Activated naive CD4-positive, alpha-beta T cell treated with anti-CD3 and anti-CD28 coated beads for 36 hours (primary cell): ENCODE measurements around the gene C12orf75. TPM values are rescaled to one million over a fixed set of nuclear protein-coding genes. Genes with fewer than 3 reads are reported as not detected.

Experiments
- CTCF ChIA-PET: fragments of 350-600 bp; sonication (Branson Sonifier 250); formaldehyde crosslinking; loops from one replicate; lab custom pipeline; 2021; ENCODE audit warnings: antibody characterized with exemption; lab: Charles Lee
- DNase-seq: peaks from one replicate; pipeline ENCODE4 v3.0.0-alpha.2; 2020
- H3K27ac Mint-ChIP-seq: one replicate; pipeline ENCODE4 v1.8.0; 2021; ENCODE audit warnings: mild to moderate bottlenecking, mixed read lengths
- H3K27me3 Mint-ChIP-seq: one replicate; pipeline ENCODE4 v1.8.0; 2021; ENCODE audit warnings: low read depth, mixed read lengths
- H3K36me3 Mint-ChIP-seq: one replicate; pipeline ENCODE4 v1.8.0; 2021; ENCODE audit warnings: low read depth, mixed read lengths
- H3K4me1 Mint-ChIP-seq: one replicate; pipeline ENCODE4 v1.8.0; 2021; ENCODE audit warnings: low read depth, mixed read lengths
- H3K4me3 Mint-ChIP-seq: one replicate; pipeline ENCODE4 v1.8.0; 2021; ENCODE audit warnings: mild to moderate bottlenecking, moderate library complexity, mixed read lengths
- H3K9me3 Mint-ChIP-seq: one replicate; pipeline ENCODE4 v1.8.0; 2021; ENCODE audit warnings: mixed read lengths
- intact Hi-C: fragments of 100-400 bp; cut with micrococcal nuclease; formaldehyde crosslinking; loops from one replicate; pipeline ENCODE4 v1.15.1; 2023
- total RNA-seq, 2 experiments: library from RNA; stranded (reverse); gene quantifications; one replicate each; pipeline ENCODE4 v1.2.3, GENCODE V29; 2021

The C12orf75 gene
- total RNA-seq, 2 experiments from 2014 or later: 41.1 to 48.5 TPM

DNA sequence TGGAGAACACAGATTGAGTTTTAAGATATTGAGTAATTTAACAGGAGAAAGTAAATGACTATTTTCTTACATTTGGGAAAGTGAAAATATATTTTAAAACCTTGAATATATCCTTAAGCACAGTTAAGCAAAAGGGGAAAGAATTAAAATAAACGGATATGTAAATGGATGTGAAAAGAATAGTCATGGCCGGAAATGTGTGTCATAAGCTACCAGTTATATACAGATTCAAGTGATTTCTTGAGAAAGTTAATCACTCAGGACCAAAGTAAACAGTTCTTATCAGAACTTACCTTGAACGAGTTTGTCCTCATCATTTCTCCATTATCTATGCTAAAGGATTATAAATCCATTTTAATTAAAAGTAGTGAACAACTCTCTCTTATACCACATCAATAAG lies 33.4 kb downstream of the C12orf75 start:
- no peaks in the 10 kb centered on the region for H3K9me3 Mint-ChIP-seq
- peaks cover 2% of the 10 kb centered on the region for H3K36me3 Mint-ChIP-seq
- intact Hi-C loops: no loop called here
- H3K4me3 Mint-ChIP-seq: no peak overlapping the region
- H3K27me3 Mint-ChIP-seq: no peaks in the 10 kb centered on the region
- H3K4me1 Mint-ChIP-seq: no peaks in the 10 kb centered on the region
- CTCF ChIA-PET: no interaction called here
- no peak overlapping the region for H3K27ac Mint-ChIP-seq
- no peak for DNase-seq

DNA sequence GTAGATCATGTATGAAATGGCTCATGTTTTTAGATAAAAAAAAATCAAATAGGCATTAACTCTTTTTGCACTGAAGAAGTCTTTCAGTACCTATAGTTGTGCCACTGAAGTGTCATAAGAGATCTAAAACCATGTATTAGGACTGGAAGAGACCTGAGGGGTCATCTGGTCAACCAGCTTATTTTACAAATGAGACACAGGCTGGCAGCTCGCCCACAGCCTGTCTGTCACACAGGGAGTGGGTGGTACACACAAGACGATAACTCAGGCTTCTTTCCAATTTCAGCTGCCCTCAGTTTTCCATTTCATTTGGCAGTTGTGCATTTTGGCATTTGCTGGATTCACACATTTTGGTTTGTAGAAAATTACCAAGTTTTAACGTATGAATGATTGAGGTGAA lies 34.7 kb downstream of the C12orf75 start:
- H3K4me3 Mint-ChIP-seq: no peak overlapping the region
- CTCF ChIA-PET: no interaction called here
- H3K27me3 Mint-ChIP-seq: no peaks in the 10 kb centered on the region
- H3K36me3 Mint-ChIP-seq: peaks cover 2% of the 10 kb centered on the region
- no peaks in the 10 kb centered on the region for H3K4me1 Mint-ChIP-seq
- H3K9me3 Mint-ChIP-seq: no peaks in the 10 kb centered on the region
- H3K27ac Mint-ChIP-seq: no peak overlapping the region
- intact Hi-C loops: no loop called here
- no peak for DNase-seq

- CTCF ChIA-PET: interaction anchor here (0.8 to 1.4 kb wide), 2 partner anchors 11 to 921 kb away, joined by 3 to 4 read pairs; no protein-coding TSS in a partner anchor
- H3K9me3 Mint-ChIP-seq: no peaks in the 10 kb centered on the region
- no peaks in the 10 kb centered on the region for H3K4me1 Mint-ChIP-seq
- no peak overlapping the region for H3K4me3 Mint-ChIP-seq
- no peaks in the 10 kb centered on the region for H3K27me3 Mint-ChIP-seq
- intact Hi-C loops: no loop called here
- peaks cover 2% of the 10 kb centered on the region for H3K36me3 Mint-ChIP-seq
- no peak for DNase-seq
- H3K27ac Mint-ChIP-seq: no peak overlapping the region
Observed at GRCh38 chr12:105368047-105368646, 37.7 kb downstream of the C12orf75 start.

- Mint-ChIP-seq H3K4me3 (no peak overlapping the region), H3K36me3 (peaks cover 2% of the 10 kb centered on the region), H3K27me3 (no peaks in the 10 kb centered on the region), H3K4me1 (no peaks in the 10 kb centered on the region), H3K9me3 (no peaks in the 10 kb centered on the region), H3K27ac (no peak overlapping the region)
- CTCF ChIA-PET: interaction anchor here (1.4 kb wide), 1 partner anchor 10 kb away, joined by 3 read pairs; no protein-coding TSS in a partner anchor
- intact Hi-C loops: no loop called here
- DNase-seq: no peak
Observed at GRCh38 chr12:105369014-105369413, 38.5 kb downstream of the C12orf75 start.

GRCh38 chr12:105374303-105374702 lies 43.8 kb downstream of the C12orf75 start:
- Mint-ChIP-seq H3K27ac (no peak overlapping the region), H3K36me3 (no peaks in the 10 kb centered on the region), H3K4me1 (no peaks in the 10 kb centered on the region), H3K27me3 (no peaks in the 10 kb centered on the region), H3K9me3 (no peaks in the 10 kb centered on the region), H3K4me3 (no peak overlapping the region)
- DNase-seq: no peak
- CTCF ChIA-PET: no interaction called here
- intact Hi-C loops: no loop called here

- no peak for DNase-seq
- Mint-ChIP-seq H3K36me3 (no peaks in the 10 kb centered on the region), H3K27me3 (no peaks in the 10 kb centered on the region), H3K9me3 (no peaks in the 10 kb centered on the region), H3K4me1 (no peaks in the 10 kb centered on the region), H3K4me3 (no peak overlapping the region), H3K27ac (no peak overlapping the region)
- CTCF ChIA-PET: no interaction called here
- intact Hi-C loops: no loop called here
Observed at GRCh38 chr12:105377077-105377476, 46.6 kb downstream of the C12orf75 start.

DNA sequence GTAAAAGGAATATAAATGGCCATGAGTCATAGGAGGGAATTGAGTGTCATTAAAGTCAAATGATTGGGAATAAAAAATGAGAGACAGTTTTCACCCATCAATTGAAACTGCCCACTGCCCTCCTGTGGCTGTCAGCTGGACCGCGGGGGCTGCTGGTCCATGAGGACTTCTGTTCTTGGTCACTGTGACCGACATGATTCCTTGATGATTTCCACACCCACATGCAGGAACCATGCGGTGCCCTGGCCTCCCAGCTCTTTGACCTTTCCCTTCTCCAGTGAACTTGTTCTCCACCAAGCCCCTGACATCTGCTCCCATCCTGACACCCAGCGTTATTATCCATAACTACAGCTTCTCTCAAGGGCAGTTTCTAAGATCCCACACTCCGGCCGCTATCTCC lies 48.4 kb downstream of the C12orf75 start:
- H3K4me1 Mint-ChIP-seq: no peaks in the 10 kb centered on the region
- H3K27ac Mint-ChIP-seq: no peak overlapping the region
- CTCF ChIA-PET: interaction anchor here (1.0 kb wide), 1 partner anchor 10 kb away, joined by 3 read pairs; no protein-coding TSS in a partner anchor
- no peak for DNase-seq
- H3K36me3 Mint-ChIP-seq: no peaks in the 10 kb centered on the region
- H3K4me3 Mint-ChIP-seq: no peak overlapping the region
- no peaks in the 10 kb centered on the region for H3K9me3 Mint-ChIP-seq
- intact Hi-C loops: no loop called here
- H3K27me3 Mint-ChIP-seq: no peaks in the 10 kb centered on the region

GRCh38 chr12:105382771-105383622 lies 52.5 kb downstream of the C12orf75 start:
- CTCF ChIA-PET: interaction anchor here (0.6 to 3.2 kb wide), 7 partner anchors 10 to 329 kb away, joined by 3 to 9 read pairs (median 3); no protein-coding TSS in a partner anchor
- no peak overlapping the region for H3K27ac Mint-ChIP-seq
- intact Hi-C loops: loop anchor here (1.0 to 5.0 kb wide), 7 partner anchors 62 to 1181 kb away; no protein-coding TSS in a partner anchor
- no peaks in the 10 kb centered on the region for H3K4me1 Mint-ChIP-seq
- no peak overlapping the region for H3K4me3 Mint-ChIP-seq
- no peaks in the 10 kb centered on the region for H3K36me3 Mint-ChIP-seq
- no peaks in the 10 kb centered on the region for H3K9me3 Mint-ChIP-seq
- peak; percentile 31 for DNase-seq
- H3K27me3 Mint-ChIP-seq: no peaks in the 10 kb centered on the region

DNA sequence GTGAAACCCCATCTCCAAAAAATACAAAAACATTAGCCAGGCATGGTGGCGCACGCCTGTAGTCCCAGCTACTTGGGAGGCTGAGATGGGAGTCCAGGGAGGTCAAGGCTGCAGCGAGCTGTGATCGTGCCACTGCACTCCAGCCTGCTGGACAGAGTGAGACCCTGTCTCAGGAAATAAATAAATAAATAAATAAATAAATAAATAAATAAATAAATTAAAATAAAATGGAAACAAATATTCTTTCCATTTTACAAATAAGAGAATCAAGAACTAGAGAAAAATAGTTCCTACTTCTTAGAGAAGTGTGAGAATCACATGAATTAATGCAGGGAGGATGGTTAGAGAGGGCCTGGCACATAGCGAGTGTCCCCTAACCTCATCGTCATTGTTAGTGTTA lies 53.7 kb downstream of the C12orf75 start:
- DNase-seq: no peak
- no peaks in the 10 kb centered on the region for H3K9me3 Mint-ChIP-seq
- CTCF ChIA-PET: interaction anchor here (0.7 to 3.2 kb wide), 5 partner anchors 12 to 201 kb away, joined by 3 to 9 read pairs (median 4); no protein-coding TSS in a partner anchor
- H3K36me3 Mint-ChIP-seq: no peaks in the 10 kb centered on the region
- intact Hi-C loops: loop anchor here (5.0 kb wide), 2 partner anchors 332 to 1182 kb away; no protein-coding TSS in a partner anchor
- no peaks in the 10 kb centered on the region for H3K4me1 Mint-ChIP-seq
- no peak overlapping the region for H3K27ac Mint-ChIP-seq
- no peak overlapping the region for H3K4me3 Mint-ChIP-seq
- no peaks in the 10 kb centered on the region for H3K27me3 Mint-ChIP-seq

DNA sequence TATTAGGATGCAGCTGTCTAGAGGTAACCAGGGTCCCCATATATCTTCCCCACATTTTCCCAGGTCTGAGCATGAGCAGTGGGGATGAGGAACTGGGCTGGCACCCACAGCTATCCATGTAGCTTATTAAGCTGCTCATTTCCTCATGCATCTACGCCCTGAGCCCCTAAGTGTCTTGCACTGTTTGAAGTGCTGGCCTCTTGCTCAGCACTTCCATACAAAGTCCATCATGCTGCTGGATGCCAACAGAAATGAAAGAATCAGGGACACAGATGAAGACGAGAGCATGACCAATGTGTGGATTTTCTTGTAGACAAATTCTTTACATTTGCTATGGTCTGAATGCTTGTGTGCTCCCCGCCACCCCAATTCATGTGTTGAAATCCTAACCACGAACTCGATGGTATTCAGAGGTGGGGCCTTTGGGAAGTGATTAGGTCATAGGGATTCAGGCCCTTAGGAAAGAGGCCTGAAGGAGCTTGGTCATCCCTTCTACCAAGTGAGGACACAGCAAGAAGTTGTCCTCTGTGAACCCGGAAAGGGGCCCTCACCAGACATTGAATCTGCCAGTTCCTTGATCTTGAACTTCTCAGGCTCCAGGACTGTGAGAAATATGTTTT lies 54.5 kb downstream of the C12orf75 start:
- no peak overlapping the region for H3K4me3 Mint-ChIP-seq
- CTCF ChIA-PET: interaction anchor here (0.7 to 3.2 kb wide), 3 partner anchors 32 to 107 kb away, joined by 3 to 9 read pairs (median 5); no protein-coding TSS in a partner anchor
- H3K36me3 Mint-ChIP-seq: no peaks in the 10 kb centered on the region
- no peak for DNase-seq
- no peaks in the 10 kb centered on the region for H3K27me3 Mint-ChIP-seq
- intact Hi-C loops: loop anchor here (5.0 kb wide), 2 partner anchors 333 to 1183 kb away; no protein-coding TSS in a partner anchor
- no peak overlapping the region for H3K27ac Mint-ChIP-seq
- no peaks in the 10 kb centered on the region for H3K4me1 Mint-ChIP-seq
- no peaks in the 10 kb centered on the region for H3K9me3 Mint-ChIP-seq

GRCh38 chr12:105386431-105386830 lies 55.9 kb downstream of the C12orf75 start:
- intact Hi-C loops: no loop called here
- H3K4me1 Mint-ChIP-seq: no peaks in the 10 kb centered on the region
- H3K9me3 Mint-ChIP-seq: no peaks in the 10 kb centered on the region
- no peak overlapping the region for H3K4me3 Mint-ChIP-seq
- CTCF ChIA-PET: no interaction called here
- H3K27me3 Mint-ChIP-seq: no peaks in the 10 kb centered on the region
- no peak overlapping the region for H3K27ac Mint-ChIP-seq
- DNase-seq: no peak
- H3K36me3 Mint-ChIP-seq: no peaks in the 10 kb centered on the region

DNA sequence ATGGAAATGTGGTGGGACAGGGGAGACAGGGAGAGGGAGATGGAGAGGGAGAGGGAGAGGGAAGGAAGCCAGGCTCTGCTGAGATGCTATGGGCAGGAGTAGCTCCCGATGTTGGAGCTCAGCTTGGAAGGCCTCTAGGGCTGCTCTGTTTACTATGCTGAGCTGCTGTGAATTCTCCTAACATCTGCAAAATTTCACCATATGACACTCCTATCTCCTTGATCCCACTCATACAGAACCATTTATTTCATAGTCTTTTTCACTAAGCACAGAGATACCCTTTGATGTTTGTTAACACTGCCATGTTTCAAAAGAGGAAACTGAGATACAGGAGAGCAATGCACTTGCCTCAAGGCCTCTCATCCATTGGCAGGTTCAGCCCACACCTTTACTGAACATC lies 60.7 kb downstream of the C12orf75 start:
- CTCF ChIA-PET: no interaction called here
- Mint-ChIP-seq H3K27me3 (no peaks in the 10 kb centered on the region), H3K9me3 (no peaks in the 10 kb centered on the region), H3K4me3 (no peak overlapping the region), H3K4me1 (no peaks in the 10 kb centered on the region), H3K27ac (no peak overlapping the region), H3K36me3 (no peaks in the 10 kb centered on the region)
- intact Hi-C loops: no loop called here
- no peak for DNase-seq
